RWPE2 (cell line): Measurements from ENCODE around the gene ANXA2.

Experiments
- ATAC-seq: fragments of 200-7000 bp; cut with Tn5 transposase; 3 replicates; pipeline ENCODE4 v1.9.1; 2021; ENCODE audit warnings: low read depth
- DNase-seq: peaks from one replicate; pipeline ENCODE4 v3.0.0-alpha.2; 2020; ENCODE audit warnings: low spot score
- H3K27ac ChIP-seq: fragments of 450-650 bp; 2 replicates; pipeline ENCODE4 v1.5.1; 2017; ENCODE audit warnings: mild to moderate bottlenecking; ENCODE audit not compliant: poor library complexity, severe bottlenecking
- H3K27me3 ChIP-seq: fragments of 250-450 bp; sonication (Bioruptor Pico); 2 replicates; pipeline ENCODE4 v1.5.1; 2021; ENCODE audit warnings: mild to moderate bottlenecking, moderate library complexity; ENCODE audit not compliant: insufficient read depth, poor library complexity, severe bottlenecking
- H3K36me3 ChIP-seq: fragments of 250-450 bp; sonication (Bioruptor Pico); 2 replicates; pipeline ENCODE4 v1.5.1; 2020; ENCODE audit warnings: low read depth, mild to moderate bottlenecking, moderate library complexity
- H3K4me1 ChIP-seq: fragments of 250-450 bp; sonication (Bioruptor Pico); 2 replicates; pipeline ENCODE4 v1.5.1; 2021; ENCODE audit warnings: mild to moderate bottlenecking, moderate library complexity; ENCODE audit not compliant: insufficient read depth, poor library complexity, severe bottlenecking
- H3K4me3 ChIP-seq: fragments of 250-450 bp; sonication (Bioruptor Pico); 2 replicates; pipeline ENCODE4 v1.5.1; 2021; ENCODE audit warnings: mild to moderate bottlenecking, moderate library complexity; ENCODE audit not compliant: severe bottlenecking
- H3K9me3 ChIP-seq: fragments of 250-450 bp; sonication (Bioruptor Pico); 2 replicates; pipeline ENCODE4 v1.5.1; 2021; ENCODE audit warnings: mild to moderate bottlenecking, moderate library complexity; ENCODE audit not compliant: severe bottlenecking
- CTCF ChIP-seq: fragments of 450-650 bp; IDR thresholded peaks from one replicate; pipeline ENCODE4 v1.5.1; 2017; ENCODE audit warnings: mild to moderate bottlenecking, moderate library complexity; ENCODE audit not compliant: poor library complexity, severe bottlenecking

ANXA2 gene

GRCh38 chr15:60318216-60318867 lies 79.4 kb downstream of the ANXA2 start:
- H3K4me3 ChIP-seq, result no peak overlapping the region
- no peak for TF ChIP-seq CTCF
- H3K27ac ChIP-seq, result no peak overlapping the region
- H3K9me3 ChIP-seq, result no peaks in the 10 kb centered on the region
- no peak for DNase-seq
- peaks cover 15% of the 10 kb centered on the region for H3K4me1 ChIP-seq
- no peaks in the 10 kb centered on the region for H3K27me3 ChIP-seq
- no peaks in the 10 kb centered on the region for H3K36me3 ChIP-seq
- no peak for ATAC-seq

- no peaks in the 10 kb centered on the region for H3K9me3 ChIP-seq
- ATAC-seq (peak; percentile 97), DNase-seq (peak; percentile 97)
- H3K4me1 ChIP-seq, result peaks cover 15% of the 10 kb centered on the region
- peak overlapping the region; percentile 65 for H3K27ac ChIP-seq
- no peaks in the 10 kb centered on the region for H3K36me3 ChIP-seq
- H3K27me3 ChIP-seq, result no peaks in the 10 kb centered on the region
- TF ChIP-seq CTCF, result no peak
- H3K4me3 ChIP-seq, result no peak overlapping the region
These were observed 80.8 kb downstream of the ANXA2 start for GRCh38 chr15:60316961-60317360.

GRCh38 chr15:60315878-60316277 lies 81.9 kb downstream of the ANXA2 start:
- H3K4me1 ChIP-seq, result peaks cover 15% of the 10 kb centered on the region
- H3K27ac ChIP-seq, result peak overlapping the region; percentile 65
- DNase-seq (no peak), ATAC-seq (no peak)
- H3K9me3 ChIP-seq, result no peaks in the 10 kb centered on the region
- H3K4me3 ChIP-seq, result no peak overlapping the region
- no peak for TF ChIP-seq CTCF
- no peaks in the 10 kb centered on the region for H3K27me3 ChIP-seq
- no peaks in the 10 kb centered on the region for H3K36me3 ChIP-seq

- Histone ChIP-seq H3K36me3 (no peaks in the 10 kb centered on the region), H3K9me3 (no peaks in the 10 kb centered on the region), H3K4me1 (peaks cover 15% of the 10 kb centered on the region), H3K27me3 (no peaks in the 10 kb centered on the region), H3K4me3 (no peak overlapping the region), H3K27ac (no peak overlapping the region)
- no peak for ATAC-seq
- TF ChIP-seq CTCF, result no peak
- no peak for DNase-seq
These were observed 83.9 kb downstream of the ANXA2 start for GRCh38 chr15:60313906-60314305.

- H3K27ac ChIP-seq, result no peak overlapping the region
- no peaks in the 10 kb centered on the region for H3K4me1 ChIP-seq
- H3K4me3 ChIP-seq, result no peak overlapping the region
- no peaks in the 10 kb centered on the region for H3K27me3 ChIP-seq
- DNase-seq, result no peak
- no peak for ATAC-seq
- H3K36me3 ChIP-seq, result no peaks in the 10 kb centered on the region
- H3K9me3 ChIP-seq, result no peaks in the 10 kb centered on the region
- TF ChIP-seq CTCF, result no peak
These were observed 90.8 kb downstream of the ANXA2 start for GRCh38 chr15:60307034-60307433.
